Peyer's patch (tissue), 4 donors: ENCODE measurements around the gene SMYD3. TPM values are rescaled to one million over a fixed set of nuclear protein-coding genes. Genes with fewer than 3 reads are reported as not detected.

Source experiments
- DNase-seq, 3 donors: peaks; one replicate each; pipeline ENCODE4 v3.0.0-alpha.2; 2017 to 2019
- H3K27ac ChIP-seq, 4 donors: fragments of 200-600 bp; sonication (generic); one replicate each; pipeline ENCODE4 v1.5.1; 2016 to 2019
- H3K27me3 ChIP-seq, 2 donors: fragments of 200-600 bp; sonication (generic); one replicate each; pipeline ENCODE4 v1.5.1; 2019
- H3K36me3 ChIP-seq, 3 donors: fragments of 200-600 bp; sonication (generic); one replicate each; pipeline ENCODE4 v1.5.1; 2016 to 2019
- H3K4me1 ChIP-seq, 4 donors: fragments of 200-600 bp; sonication (generic); one replicate each; pipeline ENCODE4 v1.5.1; 2016 to 2019
- H3K4me3 ChIP-seq, 4 donors: fragments of 200-600 bp; sonication (generic); 1 replicate in 3 of 4; 2 replicates in 1 of 4; pipeline ENCODE4 v1.5.1; 2016 to 2019; ENCODE audit warnings: mild to moderate bottlenecking in 1 of 4
- H3K9me3 ChIP-seq, 4 donors: fragments of 200-600 bp; sonication (generic); one replicate each; pipeline ENCODE4 v1.5.1; 2016 to 2019; ENCODE audit warnings: mild to moderate bottlenecking in 1 of 4
- POLR2A ChIP-seq, 2 donors: fragments of 450-650 bp; IDR thresholded peaks; one replicate each; pipeline ENCODE4 v1.5.1; 2017; ENCODE audit warnings: antibody characterized with exemption in 2 of 2, mild to moderate bottlenecking in 2 of 2, moderate library complexity in 2 of 2
- total RNA-seq, 4 donors: library from RNA; depleted of rRNA; stranded (reverse); fragments of >200 nt; gene quantifications; one replicate each; pipeline ENCODE4 v1.1.0, GENCODE V29; 2016
- TF ChIP-seq, protein P1 (sequence below), 6 experiments: fragments of 450-650 bp in 4 of 6; fragments of 200-600 bp in 2 of 6; sonication (generic) in 1 of 6; IDR thresholded peaks; one replicate each; pipeline ENCODE4 v1.5.1; 2017 to 2019; ENCODE audit warnings: antibody characterized with exemption in 6 of 6, mild to moderate bottlenecking in 3 of 6, moderate library complexity in 1 of 6

Gene SMYD3
- total RNA-seq, 4 donors from 2014 or later: 19.8 to 55.3 (median 26.9) TPM

DNA sequence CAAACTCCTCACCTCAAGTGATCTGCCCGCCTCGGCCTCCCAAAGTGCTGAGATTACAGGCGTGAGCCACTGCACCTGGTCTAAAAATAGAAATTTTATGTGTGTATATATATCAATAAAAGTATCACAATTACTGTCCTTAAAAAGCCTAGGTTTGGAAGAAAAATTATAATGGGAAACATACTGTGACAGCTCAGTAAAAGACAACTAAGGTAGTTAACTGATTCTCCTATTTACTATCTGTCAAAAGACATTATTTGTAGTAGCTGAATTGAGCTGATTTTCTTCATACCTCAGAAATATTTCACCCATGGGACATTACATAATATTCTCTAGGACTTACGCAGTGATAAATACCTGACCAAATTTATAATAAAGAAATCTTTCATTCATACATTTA is 122.5 kb downstream of the SMYD3 start:
- H3K27me3 ChIP-seq: no peaks in the 10 kb centered on the region
- no peak for DNase-seq
- no peak overlapping the region for H3K4me3 ChIP-seq
- H3K9me3 ChIP-seq: no peaks in the 10 kb centered on the region
- no peak overlapping the region for H3K27ac ChIP-seq
- no peaks in the 10 kb centered on the region for H3K4me1 ChIP-seq
- H3K36me3 ChIP-seq: no peaks in the 10 kb centered on the region
- no peak for TF ChIP-seq POLR2A (IDR thresholded peaks at IDR 0.05)
- TF ChIP-seq, protein P1, sequence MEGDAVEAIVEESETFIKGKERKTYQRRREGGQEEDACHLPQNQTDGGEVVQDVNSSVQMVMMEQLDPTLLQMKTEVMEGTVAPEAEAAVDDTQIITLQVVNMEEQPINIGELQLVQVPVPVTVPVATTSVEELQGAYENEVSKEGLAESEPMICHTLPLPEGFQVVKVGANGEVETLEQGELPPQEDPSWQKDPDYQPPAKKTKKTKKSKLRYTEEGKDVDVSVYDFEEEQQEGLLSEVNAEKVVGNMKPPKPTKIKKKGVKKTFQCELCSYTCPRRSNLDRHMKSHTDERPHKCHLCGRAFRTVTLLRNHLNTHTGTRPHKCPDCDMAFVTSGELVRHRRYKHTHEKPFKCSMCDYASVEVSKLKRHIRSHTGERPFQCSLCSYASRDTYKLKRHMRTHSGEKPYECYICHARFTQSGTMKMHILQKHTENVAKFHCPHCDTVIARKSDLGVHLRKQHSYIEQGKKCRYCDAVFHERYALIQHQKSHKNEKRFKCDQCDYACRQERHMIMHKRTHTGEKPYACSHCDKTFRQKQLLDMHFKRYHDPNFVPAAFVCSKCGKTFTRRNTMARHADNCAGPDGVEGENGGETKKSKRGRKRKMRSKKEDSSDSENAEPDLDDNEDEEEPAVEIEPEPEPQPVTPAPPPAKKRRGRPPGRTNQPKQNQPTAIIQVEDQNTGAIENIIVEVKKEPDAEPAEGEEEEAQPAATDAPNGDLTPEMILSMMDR (IDR thresholded peaks at IDR 0.05): no peak

DNA sequence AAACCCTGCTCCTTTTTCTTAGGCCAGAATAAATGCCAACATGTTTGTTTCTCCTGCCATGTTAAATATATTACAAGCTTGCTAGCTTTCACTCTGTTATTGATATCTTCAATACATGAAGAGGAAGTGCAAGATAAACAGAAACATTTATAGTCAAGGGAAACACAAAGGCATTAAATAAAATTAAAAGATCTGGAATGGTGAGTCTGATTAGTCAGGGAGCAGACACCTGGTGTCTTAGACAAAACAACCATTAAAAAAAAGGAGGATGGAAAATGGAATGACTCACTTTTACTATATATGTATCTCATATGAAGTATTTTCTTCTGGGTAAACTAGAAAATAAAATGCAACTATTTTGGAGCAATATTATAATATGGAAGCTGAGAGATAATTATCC is 123.3 kb downstream of the SMYD3 start:
- Histone ChIP-seq H3K27me3 (no peaks in the 10 kb centered on the region), H3K4me1 (no peaks in the 10 kb centered on the region), H3K4me3 (no peak overlapping the region), H3K9me3 (no peaks in the 10 kb centered on the region), H3K36me3 (no peaks in the 10 kb centered on the region), H3K27ac (no peak overlapping the region)
- TF ChIP-seq, protein P1 (IDR thresholded peaks at IDR 0.05): no peak
- TF ChIP-seq POLR2A (IDR thresholded peaks at IDR 0.05): no peak
- no peak for DNase-seq

DNA sequence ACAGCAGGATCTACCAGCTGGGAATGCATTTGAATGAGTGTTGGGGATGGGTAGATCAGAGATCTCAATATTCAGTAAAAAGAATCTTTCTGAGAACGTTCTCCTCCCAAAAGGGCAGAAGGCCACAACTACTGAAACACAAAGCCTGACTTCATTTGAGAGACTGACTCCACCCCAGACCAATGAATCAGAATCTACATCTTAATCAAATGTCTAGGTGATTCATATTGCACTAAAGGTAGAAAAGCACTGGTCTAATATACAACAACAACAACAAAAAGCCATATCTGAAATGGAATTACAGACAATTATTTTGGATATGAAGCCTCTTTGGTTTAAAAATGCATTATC is 123.9 kb downstream of the SMYD3 start:
- H3K4me1 ChIP-seq: no peaks in the 10 kb centered on the region
- no peaks in the 10 kb centered on the region for H3K36me3 ChIP-seq
- no peak overlapping the region for H3K4me3 ChIP-seq
- H3K9me3 ChIP-seq: no peaks in the 10 kb centered on the region
- no peak for DNase-seq
- no peaks in the 10 kb centered on the region for H3K27me3 ChIP-seq
- no peak for TF ChIP-seq POLR2A (IDR thresholded peaks at IDR 0.05)
- TF ChIP-seq, protein P1 (IDR thresholded peaks at IDR 0.05): no peak
- H3K27ac ChIP-seq: no peak overlapping the region

DNA sequence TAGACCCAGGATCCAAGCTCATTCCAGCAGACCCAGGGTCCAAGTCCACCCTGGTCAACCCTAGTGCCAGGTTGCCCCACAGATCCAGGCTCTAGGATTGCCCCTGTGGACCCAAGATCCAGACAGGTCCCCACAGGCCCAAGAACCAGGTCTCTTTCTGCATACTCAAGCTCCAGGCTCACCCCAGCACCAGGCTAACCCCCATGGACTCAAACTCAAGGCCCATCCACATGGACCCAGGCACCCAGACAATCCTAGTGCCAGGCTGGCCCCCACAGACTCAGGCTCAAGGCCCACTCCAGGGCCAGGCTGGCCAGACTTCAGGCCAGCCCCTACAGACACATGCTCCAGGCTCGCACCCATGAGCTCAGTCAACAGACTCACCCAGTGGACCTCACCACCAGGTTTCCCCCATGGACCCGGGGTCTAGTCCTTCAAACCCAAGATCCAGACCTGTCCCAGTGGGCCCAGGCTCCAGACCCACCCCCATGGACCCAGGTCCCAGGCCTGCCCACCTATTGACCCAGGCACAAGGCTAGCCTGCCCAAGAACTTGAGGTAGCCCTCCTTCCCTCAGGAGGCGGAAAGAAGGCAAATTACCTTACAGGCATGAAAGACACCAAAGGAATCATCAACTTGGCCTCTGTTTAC is 124.4 kb downstream of the SMYD3 start:
- no peaks in the 10 kb centered on the region for H3K36me3 ChIP-seq
- no peaks in the 10 kb centered on the region for H3K4me1 ChIP-seq
- DNase-seq: no peak
- no peaks in the 10 kb centered on the region for H3K9me3 ChIP-seq
- H3K4me3 ChIP-seq: no peak overlapping the region
- no peaks in the 10 kb centered on the region for H3K27me3 ChIP-seq
- no peak overlapping the region for H3K27ac ChIP-seq
- TF ChIP-seq POLR2A (IDR thresholded peaks at IDR 0.05): no peak
- TF ChIP-seq, protein P1 (IDR thresholded peaks at IDR 0.05): no peak

DNA sequence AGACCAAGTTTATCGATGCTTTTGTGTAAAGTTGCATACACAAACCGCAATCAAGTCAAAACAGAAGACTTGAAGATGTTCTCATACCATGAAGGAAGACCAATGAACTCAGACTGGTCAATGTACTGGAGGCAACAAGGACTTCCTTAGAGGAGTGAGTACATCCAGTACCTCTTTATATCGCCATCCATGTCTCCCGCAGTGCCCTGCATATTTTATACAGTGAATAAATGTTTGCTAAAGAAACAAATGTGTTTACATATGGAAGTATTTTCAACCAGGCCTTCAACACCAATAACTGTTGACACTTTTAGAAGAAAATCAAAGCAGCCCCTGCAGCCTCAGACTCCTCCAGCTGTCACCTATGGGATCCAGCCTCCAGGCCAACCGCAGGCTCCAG is 125.6 kb downstream of the SMYD3 start:
- no peak for DNase-seq
- Histone ChIP-seq H3K9me3 (no peaks in the 10 kb centered on the region), H3K27ac (no peak overlapping the region), H3K27me3 (no peaks in the 10 kb centered on the region), H3K4me1 (no peaks in the 10 kb centered on the region), H3K4me3 (no peak overlapping the region), H3K36me3 (no peaks in the 10 kb centered on the region)
- TF ChIP-seq, protein P1 (IDR thresholded peaks at IDR 0.05): no peak
- TF ChIP-seq POLR2A (IDR thresholded peaks at IDR 0.05): no peak
